Neural progenitor cell (in vitro differentiated cells): ENCODE data around the gene FAM174C. TPM values are rescaled to one million over a fixed set of nuclear protein-coding genes. Genes with fewer than 3 reads are reported as not detected.

Source experiments
- DNase-seq: peaks from one replicate; pipeline ENCODE4 v3.0.0-alpha.2; 2016; ENCODE audit warnings: low spot score
- H2AFZ ChIP-seq: fragments of 200-600 bp; sonication (generic); replicated peaks from 2 replicates; pipeline ENCODE4 v1.6.1; 2016; ENCODE audit warnings: antibody characterized with exemption
- H3F3A ChIP-seq: fragments of 200-600 bp; sonication (generic); 2 replicates; pipeline ENCODE4 v1.6.1; 2016; ENCODE audit warnings: antibody characterized with exemption, low read depth
- H3K27ac ChIP-seq: fragments of 200-600 bp; sonication (generic); 2 replicates; pipeline ENCODE4 v1.5.1; 2016; ENCODE audit warnings: mild to moderate bottlenecking
- H3K27me3 ChIP-seq: fragments of 200-600 bp; sonication (generic); 2 replicates; pipeline ENCODE4 v1.6.1; 2016; ENCODE audit warnings: mild to moderate bottlenecking, moderate library complexity
- H3K36me3 ChIP-seq: fragments of 200-600 bp; sonication (generic); 2 replicates; pipeline ENCODE4 v1.5.1; 2016
- H3K4me1 ChIP-seq: fragments of 200-600 bp; sonication (generic); 2 replicates; pipeline ENCODE4 v1.6.1; 2016; ENCODE audit warnings: mixed run types
- H3K4me2 ChIP-seq: fragments of 200-600 bp; sonication (generic); 2 replicates; pipeline ENCODE4 v1.6.1; 2016
- H3K4me3 ChIP-seq: fragments of 200-600 bp; sonication (generic); 2 replicates; pipeline ENCODE4 v1.5.1; 2016
- H3K79me2 ChIP-seq: fragments of 200-600 bp; sonication (generic); 2 replicates; pipeline ENCODE4 v1.6.1; 2016; ENCODE audit warnings: low read depth
- H3K9ac ChIP-seq: fragments of 200-600 bp; sonication (generic); 2 replicates; pipeline ENCODE4 v1.6.1; 2016
- H3K9me3 ChIP-seq: fragments of 200-600 bp; sonication (generic); 2 replicates; pipeline ENCODE4 v1.5.1; 2016; ENCODE audit warnings: low read depth
- H4K20me1 ChIP-seq: fragments of 200-600 bp; sonication (generic); 2 replicates; pipeline ENCODE4 v1.6.1; 2016; ENCODE audit warnings: low read depth
- H3K27ac Mint-ChIP-seq: 3 replicates; pipeline ENCODE4 v1.8.0; 2021; ENCODE audit warnings: mixed read lengths
- H3K27me3 Mint-ChIP-seq: 2 replicates; pipeline ENCODE4 v1.8.0; 2022; ENCODE audit warnings: low read depth, mild to moderate bottlenecking, inconsistent platforms, moderate library complexity, mixed read lengths; ENCODE audit not compliant: insufficient read depth
- H3K36me3 Mint-ChIP-seq: 3 replicates; pipeline ENCODE4 v1.8.0; 2021; ENCODE audit warnings: mixed read lengths
- H3K4me1 Mint-ChIP-seq: 3 replicates; pipeline ENCODE4 v1.8.0; 2021; ENCODE audit warnings: mixed read lengths
- H3K4me3 Mint-ChIP-seq: 3 replicates; pipeline ENCODE4 v1.8.0; 2021; ENCODE audit warnings: mild to moderate bottlenecking, moderate library complexity, mixed read lengths
- H3K9me3 Mint-ChIP-seq: 3 replicates; pipeline ENCODE4 v1.8.0; 2020; ENCODE audit warnings: mixed read lengths
- EZH2 ChIP-seq: fragments of 200-600 bp; sonication (generic); IDR thresholded peaks from 2 replicates; pipeline ENCODE4 v1.6.1; 2017; ENCODE audit warnings: antibody characterized with exemption, mild to moderate bottlenecking, moderate library complexity
- EZH2phosphoT487 ChIP-seq: fragments of 200-600 bp; sonication (generic); IDR thresholded peaks from 2 replicates; pipeline ENCODE4 v1.6.1; 2017; ENCODE audit warnings: antibody characterized with exemption
- total RNA-seq: library from RNA; depleted of rRNA; stranded (reverse); fragments of >200 nt; gene quantifications from 2 replicates; pipeline ENCODE4 v1.2.3, GENCODE V29; 2015; ENCODE audit warnings: low replicate concordance
- TF ChIP-seq, protein P1 (sequence below): fragments of 200-600 bp; sonication (generic); IDR thresholded peaks from 2 replicates; pipeline ENCODE4 v1.5.1; 2017; ENCODE audit warnings: antibody characterized with exemption, mild to moderate bottlenecking

The FAM174C gene
- total RNA-seq, 1 donor from 2014 or later, result 4.8 TPM

DNA sequence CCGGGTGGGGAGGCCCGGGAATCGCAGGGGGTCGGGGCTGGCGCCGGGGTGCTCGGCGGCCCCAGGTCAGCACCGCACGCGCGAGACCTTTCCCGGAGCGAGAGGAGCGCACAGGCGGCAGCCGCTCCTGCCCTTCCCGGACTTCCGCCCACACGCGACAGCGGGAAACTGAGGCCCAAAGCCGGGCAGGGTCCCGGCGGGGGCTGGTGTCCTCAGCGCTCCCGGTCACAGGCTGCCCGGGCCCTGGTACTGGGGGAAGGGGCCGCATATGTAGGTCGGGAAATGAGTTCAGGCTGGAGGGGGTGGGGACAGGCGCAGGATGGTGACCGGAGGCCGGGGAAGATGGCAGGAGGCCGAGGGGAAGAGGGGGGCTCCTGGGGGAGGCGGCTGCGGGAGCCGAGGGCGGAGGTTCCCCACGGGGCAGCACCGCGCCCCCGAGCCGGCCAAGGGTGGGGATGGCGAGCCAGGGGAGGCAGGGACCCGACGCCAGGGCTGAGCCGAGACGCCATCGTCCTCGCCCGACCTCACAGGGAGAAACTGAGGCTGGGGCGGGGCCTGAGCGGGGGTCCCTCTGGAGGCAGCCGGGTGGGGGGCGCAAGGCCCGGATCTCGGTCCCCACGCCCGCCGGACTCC, 38.2 kb upstream of the FAM174C start:
- no peak overlapping the region for H3K9ac ChIP-seq
- peaks cover 29% of the 10 kb centered on the region for H3F3A ChIP-seq
- H3K36me3 ChIP-seq, result no peaks in the 10 kb centered on the region
- H3K27ac ChIP-seq, result no peak overlapping the region
- peak overlapping the region; percentile 89 for H3K4me2 ChIP-seq
- TF ChIP-seq EZH2phosphoT487 (no peak), EZH2 (no peak)
- TF ChIP-seq, protein P1, sequence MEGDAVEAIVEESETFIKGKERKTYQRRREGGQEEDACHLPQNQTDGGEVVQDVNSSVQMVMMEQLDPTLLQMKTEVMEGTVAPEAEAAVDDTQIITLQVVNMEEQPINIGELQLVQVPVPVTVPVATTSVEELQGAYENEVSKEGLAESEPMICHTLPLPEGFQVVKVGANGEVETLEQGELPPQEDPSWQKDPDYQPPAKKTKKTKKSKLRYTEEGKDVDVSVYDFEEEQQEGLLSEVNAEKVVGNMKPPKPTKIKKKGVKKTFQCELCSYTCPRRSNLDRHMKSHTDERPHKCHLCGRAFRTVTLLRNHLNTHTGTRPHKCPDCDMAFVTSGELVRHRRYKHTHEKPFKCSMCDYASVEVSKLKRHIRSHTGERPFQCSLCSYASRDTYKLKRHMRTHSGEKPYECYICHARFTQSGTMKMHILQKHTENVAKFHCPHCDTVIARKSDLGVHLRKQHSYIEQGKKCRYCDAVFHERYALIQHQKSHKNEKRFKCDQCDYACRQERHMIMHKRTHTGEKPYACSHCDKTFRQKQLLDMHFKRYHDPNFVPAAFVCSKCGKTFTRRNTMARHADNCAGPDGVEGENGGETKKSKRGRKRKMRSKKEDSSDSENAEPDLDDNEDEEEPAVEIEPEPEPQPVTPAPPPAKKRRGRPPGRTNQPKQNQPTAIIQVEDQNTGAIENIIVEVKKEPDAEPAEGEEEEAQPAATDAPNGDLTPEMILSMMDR, result no peak
- H3K36me3 Mint-ChIP-seq, result no peaks in the 10 kb centered on the region
- peaks cover 31% of the 10 kb centered on the region for H3K4me1 Mint-ChIP-seq
- no peaks in the 10 kb centered on the region for H3K9me3 Mint-ChIP-seq
- H3K27me3 ChIP-seq, result peaks cover 7% of the 10 kb centered on the region
- H3K27ac Mint-ChIP-seq, result no peak overlapping the region
- H3K4me3 Mint-ChIP-seq, result peak overlapping the region; percentile 82
- peaks cover 5% of the 10 kb centered on the region for H4K20me1 ChIP-seq
- H2AFZ ChIP-seq, result no peak overlapping the region
- peaks cover 13% of the 10 kb centered on the region for H3K27me3 Mint-ChIP-seq
- H3K4me3 ChIP-seq, result peak overlapping the region; percentile 75
- peaks cover 16% of the 10 kb centered on the region for H3K79me2 ChIP-seq
- no peaks in the 10 kb centered on the region for H3K9me3 ChIP-seq
- DNase-seq, result peak; percentile 54
- peaks cover 9% of the 10 kb centered on the region for H3K4me1 ChIP-seq

DNA sequence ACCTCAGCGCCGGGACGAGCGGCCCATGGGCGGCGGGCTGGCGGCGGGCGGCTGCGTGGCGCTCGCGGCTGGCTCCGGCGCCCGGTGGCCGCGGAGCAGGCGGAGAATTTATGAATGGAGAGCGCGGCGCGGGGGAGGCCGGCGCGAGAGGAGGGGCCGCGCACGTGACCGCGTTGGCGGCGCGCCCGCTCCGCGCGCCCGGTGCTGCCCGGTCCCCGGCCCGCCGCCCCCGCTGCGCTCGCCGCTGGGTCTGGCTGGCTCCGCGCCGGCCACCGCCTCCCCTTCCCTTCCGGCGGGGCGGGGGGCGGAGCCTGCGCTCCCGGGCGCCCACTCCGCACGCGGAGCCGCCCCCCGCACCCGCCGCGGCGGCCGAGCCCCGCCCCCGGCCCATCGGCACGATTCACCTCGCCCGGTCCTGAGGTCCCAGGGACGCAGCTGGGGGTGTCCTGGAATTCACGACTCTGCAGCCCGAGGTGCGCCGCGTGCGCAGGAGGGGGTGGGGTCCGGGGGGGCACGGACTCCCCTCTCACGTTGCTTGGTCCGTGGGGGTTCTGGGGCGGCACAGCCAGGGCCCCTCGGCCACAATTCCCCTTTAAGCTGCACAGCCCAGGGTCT, 37.5 kb upstream of the FAM174C start, which contains the start of gene CBARP:
TSS of gene CBARP (minus strand) at position 252 of the 615 bp plus-strand sequence. CDS start 1,905 bp downstream, outside the sequence.
- Mint-ChIP-seq H3K36me3 (no peaks in the 10 kb centered on the region), H3K9me3 (no peaks in the 10 kb centered on the region), H3K27me3 (peaks cover 10% of the 10 kb centered on the region), H3K4me3 (peak within 1 kb of the TSS; percentile 89), H3K27ac (peak within 1 kb of the TSS; percentile 88), H3K4me1 (peaks cover 26% of the 10 kb centered on the region)
- H3K27ac ChIP-seq, result no peak within 1 kb of the TSS
- H2AFZ ChIP-seq, result no peak within 1 kb of the TSS
- no peak within 1 kb of the TSS for H3K9ac ChIP-seq
- peak within 1 kb of the TSS; percentile 89 for H3K4me2 ChIP-seq
- H3K4me1 ChIP-seq, result peaks cover 13% of the 10 kb centered on the region
- no peaks in the 10 kb centered on the region for H3K36me3 ChIP-seq
- peaks cover 29% of the 10 kb centered on the region for H3F3A ChIP-seq
- DNase-seq, result peak; percentile 89
- peaks cover 20% of the 10 kb centered on the region for H3K79me2 ChIP-seq
- TF ChIP-seq EZH2phosphoT487 (no peak), EZH2 (no peak)
- TF ChIP-seq, protein P1, result no peak
- H4K20me1 ChIP-seq, result no peaks in the 10 kb centered on the region
- H3K27me3 ChIP-seq, result peaks cover 7% of the 10 kb centered on the region
- H3K4me3 ChIP-seq, result peak within 1 kb of the TSS; percentile 75
- no peaks in the 10 kb centered on the region for H3K9me3 ChIP-seq

DNA sequence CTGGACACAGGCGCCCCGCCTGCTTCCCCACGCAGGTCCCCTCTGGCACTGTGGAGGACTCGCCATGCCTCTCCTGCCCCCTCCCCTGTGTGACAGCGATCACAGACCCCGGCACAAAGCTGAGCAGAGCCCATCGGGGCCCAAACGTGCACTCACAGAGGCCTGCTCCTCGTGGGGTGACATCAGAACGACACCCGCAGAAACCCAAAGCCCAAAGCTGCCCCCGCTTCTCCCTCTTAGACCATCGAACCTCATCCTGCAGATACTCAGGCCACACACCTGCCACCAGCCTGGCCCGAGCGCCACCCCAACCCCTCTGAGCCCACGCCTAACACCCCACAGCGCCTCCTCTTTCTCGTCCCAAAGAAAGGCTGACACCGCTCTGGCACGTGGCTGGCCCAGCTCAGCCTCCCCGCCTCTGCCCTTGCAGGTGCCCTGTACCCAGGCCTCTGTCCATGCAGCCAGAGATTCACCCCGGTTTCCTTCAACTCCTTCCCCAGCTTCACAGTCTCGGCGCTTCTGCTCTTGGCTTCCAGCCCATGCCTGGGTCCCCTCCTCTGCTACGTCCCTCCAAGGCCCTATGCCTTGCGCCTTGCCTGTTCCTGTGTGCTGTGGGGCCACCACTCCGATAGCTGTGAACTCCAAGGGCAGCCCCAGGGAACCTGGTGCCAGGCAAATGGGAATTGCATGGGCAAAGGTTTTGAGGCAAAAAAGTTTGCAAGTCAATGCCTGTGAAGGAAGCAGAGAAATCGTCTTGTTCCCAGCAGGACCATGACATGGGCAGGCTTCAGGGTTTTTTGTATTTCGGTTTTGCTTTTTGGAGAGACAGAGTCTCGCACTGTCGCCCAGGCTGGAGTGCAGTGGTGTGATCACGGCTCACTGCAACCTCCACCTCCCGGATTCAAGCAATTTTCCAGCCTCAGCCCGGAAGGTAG, 36.7 kb upstream of the FAM174C start:
- no peaks in the 10 kb centered on the region for H3K36me3 Mint-ChIP-seq
- H3K9me3 ChIP-seq, result no peaks in the 10 kb centered on the region
- no peak overlapping the region for H3K9ac ChIP-seq
- no peak overlapping the region for H3K27ac ChIP-seq
- no peak for DNase-seq
- H3K4me2 ChIP-seq, result peak overlapping the region; percentile 76
- peak overlapping the region; percentile 89 for H3K4me3 Mint-ChIP-seq
- H3K4me1 ChIP-seq, result peaks cover 13% of the 10 kb centered on the region
- H3K79me2 ChIP-seq, result peaks cover 20% of the 10 kb centered on the region
- H2AFZ ChIP-seq, result no peak overlapping the region
- H3K27me3 ChIP-seq, result peaks cover 7% of the 10 kb centered on the region
- TF ChIP-seq, protein P1, result no peak
- TF ChIP-seq EZH2, result no peak
- TF ChIP-seq EZH2phosphoT487, result no peak
- H3K4me3 ChIP-seq, result peak overlapping the region; percentile 52
- peaks cover 29% of the 10 kb centered on the region for H3K4me1 Mint-ChIP-seq
- H4K20me1 ChIP-seq, result peaks cover 8% of the 10 kb centered on the region
- H3K27me3 Mint-ChIP-seq, result peaks cover 10% of the 10 kb centered on the region
- peak overlapping the region; percentile 88 for H3K27ac Mint-ChIP-seq
- peaks cover 32% of the 10 kb centered on the region for H3F3A ChIP-seq
- no peaks in the 10 kb centered on the region for H3K9me3 Mint-ChIP-seq
- H3K36me3 ChIP-seq, result no peaks in the 10 kb centered on the region
